NOMO-1 (cell line): Measurements from ENCODE around the gene SMIM8.
"Not testable (repeated sequence)": the region's sequence is repeated elsewhere in the genome, so short reads cannot be mapped to it uniquely, and the experiment has no call there.

Source experiments
- DNase-seq, 2 experiments: peaks; one replicate each; lab custom pipeline; 2025; ENCODE audit not compliant: unreplicated experiment in 2 of 2; lab: John Stamatoyannopoulos, UW

SMIM8 gene, protein sequence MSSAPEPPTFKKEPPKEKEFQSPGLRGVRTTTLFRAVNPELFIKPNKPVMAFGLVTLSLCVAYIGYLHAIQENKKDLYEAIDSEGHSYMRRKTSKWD

DNA sequence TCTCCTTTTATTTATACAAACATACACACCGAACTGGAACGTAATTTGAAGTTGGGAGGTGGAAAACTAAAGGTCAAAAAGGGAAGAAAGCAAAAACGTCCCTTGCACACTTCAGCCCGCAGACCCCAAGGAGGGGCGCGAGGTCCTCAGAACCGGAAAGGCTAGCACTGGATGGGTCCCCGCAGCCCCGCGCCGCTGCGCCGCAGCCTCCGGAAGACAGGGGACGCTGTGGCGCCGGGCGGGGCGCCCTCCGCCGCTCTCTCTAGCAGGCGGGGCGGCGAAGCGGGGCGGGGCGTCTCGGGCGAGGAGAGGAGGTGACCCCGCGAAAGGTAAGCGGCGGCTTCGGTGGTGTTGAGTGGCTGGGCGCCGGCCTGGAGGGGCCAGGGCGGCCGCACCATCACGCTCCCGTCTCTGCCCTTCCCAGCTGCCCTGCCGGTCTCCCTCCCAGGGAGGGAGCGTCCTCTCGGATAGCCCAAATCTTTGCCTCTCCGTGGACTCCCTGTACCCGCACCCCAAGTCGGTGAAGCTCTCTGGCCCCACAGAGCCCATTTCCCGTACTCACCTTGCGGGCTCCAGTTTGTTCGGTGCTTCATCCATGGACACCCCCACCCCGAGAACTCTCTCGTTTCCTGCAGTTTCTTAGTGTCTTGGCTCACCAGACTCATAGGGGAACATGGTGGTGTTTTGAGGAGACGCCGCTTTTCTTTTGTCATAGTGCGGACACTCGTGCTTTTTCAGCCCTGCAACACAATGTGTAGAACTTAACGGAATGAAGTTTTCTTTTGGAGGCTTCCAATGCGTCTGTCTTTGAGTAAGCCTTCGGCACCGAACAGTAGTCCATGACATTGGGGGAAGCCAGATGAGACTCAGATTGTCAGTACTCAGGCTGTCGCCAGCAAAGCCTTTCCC lies at the start of gene SMIM8:
TSS of gene SMIM8 (plus strand) at position 285 of the 909 bp plus-strand sequence. CDS start 14,444 bp downstream, outside the sequence.
- peak; percentile 69 to 74 for DNase-seq

DNA sequence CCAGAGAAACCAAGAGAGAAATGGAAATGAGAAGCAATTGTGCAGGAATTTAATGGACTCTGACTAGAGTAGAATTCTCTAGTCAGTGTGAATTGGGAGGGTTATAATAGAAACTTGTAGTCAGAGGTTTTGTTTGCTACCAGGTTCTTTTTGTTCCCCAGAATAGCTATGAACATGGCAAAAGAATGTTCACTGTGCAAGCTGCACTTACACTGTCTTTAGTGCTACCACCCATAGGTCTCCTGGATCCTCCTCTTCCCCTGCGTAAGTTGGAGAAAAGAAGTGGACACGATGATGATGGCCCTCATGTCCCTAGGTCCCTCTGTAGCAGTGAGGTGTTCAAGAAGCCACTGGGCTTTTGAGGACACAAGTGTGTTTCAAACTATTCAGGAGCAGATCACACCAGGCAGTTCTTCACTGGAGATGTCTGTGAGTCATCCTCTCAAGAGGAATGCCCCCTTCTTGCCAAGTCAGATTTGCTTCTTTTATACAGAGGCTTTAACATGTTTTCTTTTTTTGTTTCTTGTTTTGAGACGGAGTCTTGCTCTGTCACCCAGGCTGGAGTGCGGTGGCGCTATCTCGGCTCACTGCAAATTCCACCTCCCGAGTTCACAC lies 47.6 kb upstream of the SMIM8 start:
- no peak for DNase-seq

DNA sequence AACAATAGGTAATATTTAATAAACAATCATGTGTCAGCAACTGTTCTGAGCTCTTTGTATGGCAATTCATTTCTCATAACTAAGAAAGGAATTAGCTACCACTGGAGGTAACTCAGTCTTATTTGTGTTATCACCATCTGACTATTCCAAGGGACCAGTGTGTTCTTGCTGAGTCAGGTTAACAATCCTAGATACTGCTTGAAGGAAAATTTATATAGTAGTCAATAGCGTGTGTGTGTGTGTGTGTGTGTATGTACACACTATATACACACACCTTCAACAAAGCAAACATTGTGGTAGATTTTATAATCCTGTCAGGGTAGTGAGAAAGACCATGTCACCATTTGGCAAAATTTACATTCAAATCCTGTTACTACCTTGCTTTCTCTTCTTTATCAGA lies 45.8 kb upstream of the SMIM8 start:
- DNase-seq: no peak

DNA sequence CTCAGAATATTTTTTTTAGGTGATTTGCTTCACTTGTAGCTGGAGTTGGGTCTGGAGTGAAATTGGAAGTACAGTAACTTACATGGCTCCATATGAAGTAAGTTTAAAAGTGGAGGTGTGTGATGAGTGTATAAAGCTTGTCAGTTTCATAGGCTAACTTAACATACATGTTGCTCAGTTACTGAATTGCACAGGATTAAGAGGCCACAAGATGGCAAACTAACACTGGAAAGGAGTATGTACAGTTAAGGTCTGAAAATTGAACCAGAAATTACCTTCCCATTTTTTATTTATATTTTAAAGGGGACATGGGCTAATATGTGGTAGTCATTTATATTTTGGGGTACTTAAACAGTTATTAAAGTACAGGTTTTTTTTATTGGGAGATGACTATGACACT lies 45.3 kb upstream of the SMIM8 start:
- no peak for DNase-seq

DNA sequence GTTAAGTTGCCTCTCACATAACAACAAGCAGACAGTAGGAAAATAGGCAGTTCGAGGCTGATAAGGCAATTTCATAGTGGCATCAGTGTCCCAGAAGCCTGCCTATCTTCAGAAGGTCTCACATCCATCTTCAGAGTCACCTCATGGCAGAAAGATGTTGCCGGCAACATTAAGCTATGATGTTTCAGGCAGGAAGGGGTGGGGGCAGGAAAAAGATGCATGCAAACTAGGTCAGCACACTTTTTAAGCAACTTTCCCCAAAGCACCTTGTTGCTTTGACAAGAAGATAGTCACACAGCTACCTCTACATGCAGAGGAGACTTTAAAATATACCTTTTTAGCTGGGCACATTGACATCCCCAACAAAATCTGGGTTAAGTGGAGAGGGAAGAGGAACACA lies 43.2 kb upstream of the SMIM8 start:
- DNase-seq: no peak

DNA sequence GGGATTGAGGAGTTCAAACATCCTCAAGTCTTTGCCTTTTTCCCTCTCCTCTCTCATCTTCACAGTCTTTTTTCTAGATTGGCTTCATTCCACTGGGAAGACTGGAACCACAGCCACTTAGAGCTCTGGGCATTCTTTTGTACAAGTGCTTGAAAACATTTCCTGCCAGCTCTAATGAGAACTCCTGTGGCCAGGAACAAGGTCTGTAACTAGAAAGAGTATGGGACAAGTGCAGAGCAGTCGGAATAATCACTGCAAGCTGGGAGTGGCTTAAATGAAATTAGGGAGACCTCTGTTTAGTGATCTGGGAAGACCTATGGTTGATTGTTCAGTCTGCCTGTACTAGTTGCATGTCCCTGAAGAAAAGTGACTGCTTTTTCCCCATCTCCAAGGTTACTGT lies 41.0 kb upstream of the SMIM8 start:
- DNase-seq: no peak

DNA sequence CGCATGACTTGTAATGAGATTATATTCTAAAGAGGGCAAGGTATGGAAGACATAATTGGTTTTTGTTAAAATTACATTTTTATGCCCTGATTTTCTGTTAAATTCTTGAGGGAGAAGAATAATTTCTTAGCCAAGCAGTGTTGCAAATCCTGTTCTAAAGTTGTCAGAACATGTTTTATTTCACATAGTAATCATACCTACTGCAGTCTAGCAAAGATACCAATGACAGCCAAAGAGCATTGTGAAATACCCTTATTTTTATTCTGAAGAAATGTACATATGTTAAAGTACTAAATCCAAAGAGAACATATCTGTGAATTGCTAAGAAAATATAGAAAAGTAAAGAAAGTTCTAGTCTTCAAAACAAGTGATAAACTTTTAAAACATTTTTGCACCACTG lies 39.6 kb upstream of the SMIM8 start:
- DNase-seq: no peak

DNA sequence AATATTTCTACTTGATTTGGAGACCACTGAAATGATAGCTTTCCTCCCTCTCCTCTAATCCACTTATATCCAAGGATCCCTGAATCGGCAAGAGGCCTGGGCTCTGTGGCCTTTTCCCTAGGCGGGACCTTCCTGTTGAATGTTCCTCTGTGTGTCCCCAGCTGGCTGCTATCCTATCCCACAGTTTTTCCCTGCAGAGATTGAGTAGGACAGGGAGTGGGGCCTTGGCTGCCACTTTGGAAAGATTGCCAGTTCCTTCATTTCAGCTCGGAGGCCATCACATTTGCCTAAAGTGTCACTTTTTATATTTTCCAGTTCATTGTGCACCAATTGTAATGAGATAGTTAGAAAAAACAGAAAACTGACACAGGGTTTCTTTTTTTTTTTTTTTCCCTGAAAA lies 38.9 kb upstream of the SMIM8 start:
- no peak for DNase-seq

DNA sequence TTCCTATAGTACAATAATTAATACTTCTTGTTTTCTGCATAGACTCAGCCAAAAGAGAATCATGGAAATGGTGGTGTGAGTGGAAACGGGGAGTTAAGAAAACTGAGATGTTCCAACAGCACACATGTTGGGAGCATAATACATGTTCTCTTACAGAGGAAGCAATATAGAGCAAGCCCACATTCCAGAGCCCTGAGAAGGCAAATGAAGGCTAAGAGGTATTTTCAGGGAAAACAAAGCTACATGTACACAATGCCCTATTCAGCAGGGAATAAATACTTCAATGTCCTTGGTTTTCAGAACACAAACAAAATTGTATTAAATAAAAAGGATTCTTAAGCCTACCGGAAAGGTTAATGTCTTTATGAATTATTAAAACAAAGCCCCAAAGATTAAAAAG lies 35.1 kb upstream of the SMIM8 start:
- no peak for DNase-seq

DNA sequence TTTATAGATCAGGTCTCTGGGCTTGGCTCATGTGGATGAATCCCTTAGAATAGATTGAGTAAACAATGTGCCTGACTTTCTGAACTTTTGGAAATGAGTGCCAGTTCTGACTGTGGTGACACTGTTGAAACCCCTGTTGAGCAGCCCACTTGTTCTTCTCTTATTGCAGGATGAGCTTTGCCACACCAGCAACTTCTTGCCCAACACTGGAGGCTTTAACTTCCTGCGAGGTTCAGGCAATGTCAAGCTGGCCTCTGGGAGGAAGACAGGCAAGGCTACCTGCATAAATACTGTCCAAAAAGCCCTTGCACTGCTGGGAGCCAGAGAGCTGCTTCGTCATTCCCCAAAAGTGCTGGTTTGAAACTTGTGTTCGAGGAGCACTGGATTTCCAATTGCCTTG lies 32.8 kb upstream of the SMIM8 start:
- DNase-seq: peak; percentile 22 to 39

DNA sequence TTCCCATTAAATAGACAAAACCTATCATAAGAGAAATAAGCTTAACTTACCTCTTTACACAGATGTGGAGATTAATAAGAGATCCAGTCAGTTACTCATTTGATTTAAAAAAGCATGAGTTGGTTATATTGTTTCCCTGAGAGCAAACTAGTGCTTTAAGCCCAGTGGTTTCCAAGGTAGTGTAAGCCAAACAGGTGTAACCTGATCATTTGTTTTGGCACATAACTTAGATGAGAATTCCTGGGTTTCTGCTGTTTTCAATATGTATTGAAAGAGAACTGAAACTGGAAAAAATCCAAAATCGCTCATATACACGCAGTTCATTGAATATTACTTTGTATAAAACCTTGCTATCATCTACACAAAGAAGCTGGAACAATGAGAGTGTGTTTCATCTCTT lies 30.5 kb upstream of the SMIM8 start:
- DNase-seq: no peak

DNA sequence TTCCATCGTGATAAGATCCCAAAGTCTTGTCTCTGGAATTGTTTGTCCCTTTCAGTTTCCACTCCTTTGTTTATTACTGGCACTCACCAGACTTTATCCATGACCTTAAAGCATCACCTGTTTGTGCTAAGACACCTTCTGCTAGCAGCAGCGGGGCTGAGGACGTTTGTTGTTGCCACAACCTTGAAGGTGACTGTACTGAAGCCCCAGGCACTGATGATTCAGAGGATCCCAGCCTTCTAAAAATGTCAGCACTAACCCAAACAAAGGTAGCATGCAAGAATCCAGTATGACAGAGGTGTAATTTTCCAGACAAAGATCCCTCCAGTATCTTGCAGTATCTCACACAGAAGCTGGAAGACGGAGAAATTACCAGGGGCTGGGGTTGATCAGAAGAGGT lies 28.9 kb upstream of the SMIM8 start:
- no peak for DNase-seq

DNA sequence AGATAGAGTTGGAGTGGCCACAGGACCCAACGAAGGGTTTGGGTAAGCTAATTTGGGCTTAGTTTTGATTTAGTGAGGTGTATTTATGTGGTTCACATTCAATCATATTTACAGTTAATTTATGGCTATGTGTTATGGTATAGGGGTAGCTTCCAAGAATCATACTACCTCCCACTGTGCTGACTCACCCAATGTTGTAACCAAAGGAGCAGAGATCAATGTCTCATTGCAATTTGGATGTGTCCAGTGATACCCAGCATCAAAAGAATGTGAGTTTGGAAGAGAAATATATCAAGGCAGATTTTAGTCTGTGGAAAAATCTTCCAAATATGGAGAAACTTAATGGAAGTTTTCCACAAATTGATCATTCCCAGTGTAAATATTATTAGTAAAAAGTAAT lies 25.3 kb upstream of the SMIM8 start:
- no peak for DNase-seq

DNA sequence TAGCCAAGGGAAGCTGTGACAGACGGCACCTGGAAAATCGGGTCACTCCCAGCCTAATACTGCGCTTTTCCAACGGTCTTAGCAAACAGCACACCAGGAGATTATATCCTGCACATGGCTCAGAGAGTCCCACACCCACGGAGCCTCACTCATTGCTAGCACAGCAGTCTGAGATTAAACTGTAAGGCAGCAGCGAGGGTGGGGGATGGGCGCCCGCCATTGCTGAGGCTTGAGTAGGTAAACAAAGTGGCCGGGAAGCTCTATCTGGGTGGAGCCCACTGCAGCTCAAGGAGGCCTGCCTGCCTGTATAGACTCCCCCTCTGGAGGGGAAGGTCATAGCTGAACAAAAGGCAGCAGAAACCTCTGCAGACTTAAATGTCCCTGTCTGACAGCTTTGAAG lies 21.1 kb upstream of the SMIM8 start:
- DNase-seq: not testable (repeated sequence)

DNA sequence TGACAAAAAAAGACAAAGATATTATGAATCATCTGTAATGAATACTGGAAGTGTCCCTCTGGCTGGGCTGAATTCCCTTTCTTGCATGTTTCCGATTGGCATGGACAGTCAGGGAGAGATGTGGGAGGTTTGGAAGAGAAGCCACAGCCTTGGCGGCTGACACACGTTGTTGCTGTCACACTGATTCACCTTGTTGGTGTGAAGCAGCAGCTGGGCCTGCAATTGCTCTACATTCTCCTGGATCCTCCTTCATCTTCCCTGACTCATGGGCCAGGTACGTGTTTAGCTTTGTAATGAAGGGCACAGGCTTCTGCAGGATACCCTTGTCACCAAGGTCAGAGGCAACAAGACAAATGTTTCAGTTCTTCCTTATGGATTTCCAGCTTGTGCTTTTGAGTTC lies 13.4 kb upstream of the SMIM8 start:
- no peak for DNase-seq

DNA sequence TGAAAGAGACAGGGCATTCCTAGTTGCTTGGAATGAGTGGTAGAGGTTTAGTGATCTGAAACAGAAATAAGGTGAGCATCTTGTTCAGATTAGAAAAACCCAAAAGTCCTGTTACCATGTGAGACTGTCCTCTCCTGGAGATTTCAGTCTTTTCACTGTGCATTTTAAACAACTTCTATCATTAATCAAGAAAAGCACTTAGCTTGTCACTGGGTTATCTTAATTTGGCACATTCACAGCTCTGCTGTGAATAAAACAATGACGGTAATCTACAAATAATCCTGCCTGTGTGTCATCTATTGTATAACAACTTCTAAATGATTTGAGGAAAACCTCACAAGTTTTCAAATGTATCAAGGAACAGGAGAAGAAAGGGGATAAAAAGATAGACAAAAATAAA lies 9.5 kb upstream of the SMIM8 start:
- no peak for DNase-seq

DNA sequence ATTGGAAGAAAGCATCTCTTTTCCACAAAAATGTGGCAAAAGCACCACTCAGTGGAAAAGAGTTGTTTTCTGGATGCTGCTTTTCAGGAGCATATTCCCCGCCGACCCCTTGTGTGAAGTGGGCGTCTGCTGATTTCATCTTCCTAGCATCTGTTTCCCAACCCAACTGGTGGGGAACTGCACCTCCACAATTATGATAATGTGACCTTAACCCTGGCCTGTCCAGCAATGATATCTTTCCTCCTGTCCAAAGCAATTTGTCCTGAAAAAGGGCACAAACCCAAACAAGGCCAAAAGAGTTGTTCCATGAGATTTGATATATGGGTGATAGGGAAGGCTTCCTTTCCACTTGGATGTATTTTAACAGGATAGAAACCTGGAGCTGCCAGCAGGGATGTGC lies 7.3 kb upstream of the SMIM8 start:
- DNase-seq: no peak

DNA sequence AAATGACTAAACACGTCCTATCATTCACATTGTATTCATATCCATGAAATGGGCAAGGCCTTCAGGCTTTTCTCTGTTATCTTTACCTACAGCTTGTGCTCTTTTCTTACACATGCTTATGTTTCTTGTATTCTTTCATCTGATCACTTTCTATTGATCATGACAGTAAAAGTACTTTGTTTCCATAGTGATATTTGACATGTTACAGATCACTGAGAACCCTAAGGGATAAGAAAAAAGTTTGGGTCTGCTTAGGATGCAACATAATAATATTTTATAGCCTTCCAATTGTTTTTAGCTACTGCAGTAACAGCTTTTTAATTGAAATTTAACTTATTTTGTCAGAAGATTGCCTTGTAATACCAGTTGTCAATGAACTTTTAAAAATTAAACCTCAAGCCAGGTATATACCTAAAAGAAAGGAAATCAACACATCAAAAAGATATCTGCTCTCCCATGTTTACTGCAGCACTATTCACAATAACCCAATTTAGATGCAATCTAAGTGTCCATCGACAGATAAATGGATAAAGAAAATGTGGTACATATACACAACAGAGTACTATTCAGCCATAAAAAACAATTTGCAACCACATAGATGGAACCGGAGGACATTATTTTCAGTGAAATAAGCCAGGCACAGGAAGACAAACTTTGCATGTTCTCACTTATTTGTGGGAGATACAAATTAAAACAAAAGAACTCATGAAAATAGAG lies 3.0 kb upstream of the SMIM8 start:
- DNase-seq: no peak

DNA sequence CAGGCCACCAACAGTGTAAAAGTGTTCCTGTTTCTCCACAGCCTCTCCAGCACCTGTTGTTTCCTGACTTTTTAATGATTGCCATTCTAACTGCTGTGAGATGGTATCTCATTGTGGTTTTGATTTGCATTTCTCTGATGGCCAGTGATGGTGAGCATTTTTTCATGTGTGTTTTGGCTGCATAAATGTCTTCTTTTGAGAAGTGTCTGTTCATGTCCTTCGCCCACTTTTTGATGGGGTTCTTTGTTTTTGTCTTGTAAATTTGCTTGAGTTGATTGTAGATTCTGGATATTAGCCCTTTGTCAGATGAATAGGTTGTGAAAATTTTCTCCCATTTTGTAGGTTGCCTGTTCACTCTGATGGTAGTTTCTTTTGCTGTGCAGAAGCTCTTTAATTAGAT lies 1.5 kb downstream of the SMIM8 start:
- not testable (repeated sequence) for DNase-seq

DNA sequence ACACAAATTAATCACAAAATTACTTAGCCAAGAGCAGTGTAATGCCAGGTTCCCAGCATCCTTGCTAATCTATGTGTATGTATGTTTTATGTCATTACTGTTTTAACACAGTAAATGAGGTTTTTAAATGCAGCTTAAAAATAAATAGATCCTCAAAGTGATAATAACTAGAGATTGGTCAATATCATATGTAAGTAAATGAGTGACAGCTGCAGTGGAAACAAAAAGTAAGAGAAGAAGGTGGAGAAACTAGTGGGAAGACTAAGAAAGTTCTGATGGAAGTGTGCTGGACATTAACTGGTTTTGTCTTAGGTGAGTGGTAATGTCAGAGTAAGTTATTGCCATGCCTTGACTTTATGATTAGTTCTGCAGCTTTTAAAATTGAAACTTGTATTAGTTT lies 8.6 kb downstream of the SMIM8 start:
- no peak for DNase-seq

DNA sequence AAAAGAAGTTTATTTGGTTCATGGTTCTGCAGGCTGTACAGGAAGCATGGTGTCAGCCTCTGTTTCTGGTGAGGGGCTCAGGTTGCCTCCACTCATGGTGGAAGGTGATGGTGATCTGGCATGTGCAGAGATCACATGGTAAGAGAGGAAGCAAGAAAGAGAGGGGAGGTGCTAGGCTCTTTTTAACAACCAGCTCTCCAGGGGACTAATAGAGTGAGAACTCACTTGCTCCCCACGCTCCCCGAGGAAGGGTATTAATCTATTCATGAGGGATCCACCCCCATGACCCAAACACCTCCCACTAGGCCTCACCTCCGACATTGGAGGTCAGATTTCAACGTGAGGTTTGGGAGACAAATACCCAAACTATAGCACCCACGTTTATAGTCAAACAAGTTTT lies 10.6 kb downstream of the SMIM8 start:
- DNase-seq: no peak
